Heart left ventricle (tissue), 13 donors: ENCODE measurements around the gene GALNT14.

ENCODE experiments used
- POLR2A ChIP-seq, 2 donors: fragments of 450-650 bp; IDR thresholded peaks; one replicate each; pipeline ENCODE4 v1.6.1; 2017; ENCODE audit warnings: antibody characterized with exemption in 2 of 2, mild to moderate bottlenecking in 2 of 2, moderate library complexity in 2 of 2
- TF ChIP-seq, protein P1 (sequence below), 12 donors: fragments of 200-600 bp; sonication (generic) in 4 of 12; IDR thresholded peaks; one replicate each; pipeline versions ENCODE4 v1.5.0 to v1.8.0; 2018 to 2022; ENCODE audit warnings: antibody characterized with exemption in 12 of 12, mild to moderate bottlenecking in 5 of 12
- donor health status: ischemic (EF 13 %, LVEDD 7.1; RV severe dilation, severe dysfunction).
- donor health status: DM: no; HTN: yes; CAD: no.
- donor health status: DM: no; HTN: no; CAD: no.
- donor health status: ischemic (EF 25% LVEDD 6.9; RV normal size, moderate dysfunction).
- donor health status: ischemic (EF 25% LVEDD 5.7; RV mildly dilated, moderate dysfunction).
- donor health status: ischemic (EF 35%, LVEDD 5.7; RV mildly dilated, moderate dysfunction).
- donor health status: nonischemic (EF 11% LVEDD 7.7; RV severe dilation, severe dysfunction).
- donor health status: DM: yes; HTN: yes; CAD: no.
- donor health status: PGD.
- donor health status: ischemic (EF 29% LVEDD 5.4; RV normal size, mild dysfunction).
- donor health status: nonischemic (EF 23%, LVEDD 6.1; RV moderate dilation, normal function).

DNA sequence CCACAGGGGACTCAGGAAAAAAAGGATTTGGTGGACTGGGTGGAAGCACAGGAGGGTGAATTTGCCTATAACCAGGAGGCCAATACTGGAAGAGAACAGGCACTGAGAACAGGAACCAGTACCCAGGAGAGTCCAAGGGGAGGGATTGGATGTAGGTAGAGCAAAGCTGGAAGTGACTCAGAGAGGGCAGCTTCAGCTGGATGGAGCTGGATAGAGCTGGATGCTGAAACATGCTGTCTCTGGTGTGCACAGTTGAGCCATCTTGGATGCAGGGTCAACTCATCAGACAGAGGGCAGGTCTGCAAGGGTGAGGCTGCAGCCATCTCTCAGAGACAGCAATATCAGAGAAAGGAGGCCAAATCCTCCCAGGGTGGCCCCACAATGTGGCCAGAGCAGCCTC is 134.0 kb downstream of the GALNT14 start:
- TF ChIP-seq, protein P1, sequence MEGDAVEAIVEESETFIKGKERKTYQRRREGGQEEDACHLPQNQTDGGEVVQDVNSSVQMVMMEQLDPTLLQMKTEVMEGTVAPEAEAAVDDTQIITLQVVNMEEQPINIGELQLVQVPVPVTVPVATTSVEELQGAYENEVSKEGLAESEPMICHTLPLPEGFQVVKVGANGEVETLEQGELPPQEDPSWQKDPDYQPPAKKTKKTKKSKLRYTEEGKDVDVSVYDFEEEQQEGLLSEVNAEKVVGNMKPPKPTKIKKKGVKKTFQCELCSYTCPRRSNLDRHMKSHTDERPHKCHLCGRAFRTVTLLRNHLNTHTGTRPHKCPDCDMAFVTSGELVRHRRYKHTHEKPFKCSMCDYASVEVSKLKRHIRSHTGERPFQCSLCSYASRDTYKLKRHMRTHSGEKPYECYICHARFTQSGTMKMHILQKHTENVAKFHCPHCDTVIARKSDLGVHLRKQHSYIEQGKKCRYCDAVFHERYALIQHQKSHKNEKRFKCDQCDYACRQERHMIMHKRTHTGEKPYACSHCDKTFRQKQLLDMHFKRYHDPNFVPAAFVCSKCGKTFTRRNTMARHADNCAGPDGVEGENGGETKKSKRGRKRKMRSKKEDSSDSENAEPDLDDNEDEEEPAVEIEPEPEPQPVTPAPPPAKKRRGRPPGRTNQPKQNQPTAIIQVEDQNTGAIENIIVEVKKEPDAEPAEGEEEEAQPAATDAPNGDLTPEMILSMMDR (IDR thresholded peaks at IDR 0.05): no peak
- TF ChIP-seq POLR2A (IDR thresholded peaks at IDR 0.05): no peak
